MM.1S (cell line): ENCODE results near the gene GPR107.

Source experiments
- DNase-seq: peaks from one replicate; pipeline ENCODE4 v3.0.0-alpha.2; 2015
- H2AFZ ChIP-seq: fragments of 300-600 bp; sonication (generic); 2 replicates; pipeline ENCODE4 v1.6.0; 2016; ENCODE audit warnings: antibody characterized with exemption, low read length
- H3F3A ChIP-seq: fragments of 300-600 bp; sonication (generic); 2 replicates; pipeline ENCODE4 v1.6.1; 2016; ENCODE audit warnings: mild to moderate bottlenecking, antibody characterized with exemption, low read length, moderate library complexity, mixed read lengths; ENCODE audit not compliant: insufficient read depth
- H3K27ac ChIP-seq: fragments of 300-600 bp; sonication (generic); 2 replicates; pipeline ENCODE4 v1.5.1; 2016; ENCODE audit warnings: mild to moderate bottlenecking, low read length
- H3K27me3 ChIP-seq: fragments of 300-600 bp; sonication (generic); replicated peaks from 2 replicates; pipeline ENCODE4 v1.6.0; 2016; ENCODE audit warnings: low read length; ENCODE audit not compliant: insufficient read depth
- H3K36me3 ChIP-seq: fragments of 300-600 bp; sonication (generic); replicated peaks from 2 replicates; pipeline ENCODE4 v1.6.1; 2016; ENCODE audit warnings: mild to moderate bottlenecking, low read length, mixed read lengths; ENCODE audit not compliant: insufficient read depth
- H3K4me1 ChIP-seq: fragments of 300-600 bp; sonication (generic); 2 replicates; pipeline ENCODE4 v1.6.1; 2016; ENCODE audit warnings: low read length, mixed read lengths
- H3K4me2 ChIP-seq: fragments of 300-600 bp; sonication (generic); 2 replicates; pipeline ENCODE4 v1.6.0; 2016; ENCODE audit warnings: low read depth, low read length
- H3K4me3 ChIP-seq: fragments of 300-600 bp; sonication (generic); 2 replicates; pipeline ENCODE4 v1.5.1; 2016; ENCODE audit warnings: low read length, mixed read lengths
- H3K79me2 ChIP-seq: fragments of 300-600 bp; sonication (generic); 2 replicates; pipeline ENCODE4 v1.6.1; 2016; ENCODE audit warnings: mixed run types, low read length, mixed read lengths
- H3K9ac ChIP-seq: fragments of 300-600 bp; sonication (generic); 2 replicates; pipeline ENCODE4 v1.6.1; 2016; ENCODE audit warnings: low read length, mixed read lengths
- H3K9me2 ChIP-seq: fragments of 300-600 bp; sonication (generic); replicated peaks from 2 replicates; pipeline ENCODE4 v1.6.1; 2016; ENCODE audit warnings: mild to moderate bottlenecking, low read length, mixed read lengths; ENCODE audit not compliant: insufficient read depth
- H3K9me3 ChIP-seq: fragments of 300-600 bp; sonication (generic); replicated peaks from 2 replicates; pipeline ENCODE4 v1.6.1; 2016; ENCODE audit warnings: mild to moderate bottlenecking, low read length, mixed read lengths; ENCODE audit not compliant: insufficient read depth
- H4K20me1 ChIP-seq: fragments of 300-600 bp; sonication (generic); 2 replicates; pipeline ENCODE4 v1.6.1; 2016; ENCODE audit warnings: mild to moderate bottlenecking, low read length, moderate library complexity, mixed read lengths; ENCODE audit not compliant: insufficient read depth
- CTCF ChIP-seq: fragments of 300-600 bp; sonication (generic); IDR thresholded peaks from 2 replicates; pipeline ENCODE4 v1.5.1; 2016; ENCODE audit warnings: antibody characterized with exemption, low read length, mixed read lengths
- EZH2 ChIP-seq: fragments of 300-600 bp; sonication (generic); optimal IDR thresholded peaks from 2 replicates; pipeline ENCODE3; 2017; ENCODE audit warnings: low read depth, mild to moderate bottlenecking, antibody characterized with exemption, low read length, mixed read lengths
- EZH2phosphoT487 ChIP-seq: fragments of 300-600 bp; sonication (generic); IDR thresholded peaks from 2 replicates; pipeline ENCODE4 v1.6.1; 2018; ENCODE audit warnings: antibody characterized with exemption, low read length

GPR107 gene

GRCh38 chr9:130050462-130050861 lies 3.2 kb upstream of the GPR107 start:
- no peak overlapping the region for H2AFZ ChIP-seq
- no peak for DNase-seq
- H3K4me3 ChIP-seq = no peak overlapping the region
- peaks cover 25% of the 10 kb centered on the region for H3K79me2 ChIP-seq
- TF ChIP-seq CTCF (no peak), EZH2phosphoT487 (no peak), EZH2 (no peak)
- no peak overlapping the region for H3K9ac ChIP-seq
- H3K36me3 ChIP-seq = no peaks in the 10 kb centered on the region
- no peak overlapping the region for H3K27ac ChIP-seq
- H3K4me2 ChIP-seq = no peak overlapping the region
- H3K9me3 ChIP-seq = no peaks in the 10 kb centered on the region
- H3K9me2 ChIP-seq = no peaks in the 10 kb centered on the region
- H3K4me1 ChIP-seq = peaks cover 9% of the 10 kb centered on the region; the same call in 1 of the 2 replicates
- peaks cover 4% of the 10 kb centered on the region; the same call in 1 of the 2 replicates for H3F3A ChIP-seq
- H3K27me3 ChIP-seq = no peaks in the 10 kb centered on the region
- no peaks in the 10 kb centered on the region for H4K20me1 ChIP-seq

GRCh38 chr9:130051855-130052254 lies 1.9 kb upstream of the GPR107 start:
- no peak for DNase-seq
- no peaks in the 10 kb centered on the region for H3K9me2 ChIP-seq
- no peaks in the 10 kb centered on the region for H4K20me1 ChIP-seq
- H3K9me3 ChIP-seq = no peaks in the 10 kb centered on the region
- TF ChIP-seq CTCF = no peak
- TF ChIP-seq EZH2phosphoT487 = no peak
- no peak for TF ChIP-seq EZH2
- H3F3A ChIP-seq = 0 out of 2 replicates have a peak, but pooled peaks cover 4% of the 10 kb centered on the region
- no peak overlapping the region for H3K4me2 ChIP-seq
- peaks cover 33% of the 10 kb centered on the region for H3K79me2 ChIP-seq
- peaks cover 9% of the 10 kb centered on the region; the same call in 1 of the 2 replicates for H3K4me1 ChIP-seq
- no peak overlapping the region for H2AFZ ChIP-seq
- no peaks in the 10 kb centered on the region for H3K27me3 ChIP-seq
- H3K9ac ChIP-seq = no peak overlapping the region
- H3K4me3 ChIP-seq = no peak overlapping the region
- no peak overlapping the region; the same call in 1 of the 2 replicates for H3K27ac ChIP-seq
- no peaks in the 10 kb centered on the region for H3K36me3 ChIP-seq

- no peak for TF ChIP-seq EZH2
- TF ChIP-seq CTCF = no peak
- no peak for TF ChIP-seq EZH2phosphoT487
- Histone ChIP-seq H3K4me1 (peaks cover 9% of the 10 kb centered on the region; the same call in 1 of the 2 replicates), H3K36me3 (no peaks in the 10 kb centered on the region), H3K9me3 (no peaks in the 10 kb centered on the region), H3K4me3 (peak overlapping the region; percentile 90), H3K9me2 (no peaks in the 10 kb centered on the region), H3K27me3 (no peaks in the 10 kb centered on the region), H3K79me2 (peaks cover 43% of the 10 kb centered on the region), H3K27ac (peak overlapping the region; percentile 55; the same call in 1 of the 2 replicates), H4K20me1 (no peaks in the 10 kb centered on the region), H3K4me2 (peak overlapping the region; percentile 93), H2AFZ (peak overlapping the region; percentile 87), H3F3A (0 out of 2 replicates have a peak, but pooled peaks cover 4% of the 10 kb centered on the region), H3K9ac (peak overlapping the region; percentile 88)
- no peak for DNase-seq
These were observed 600 bp upstream of the GPR107 start for GRCh38 chr9:130053109-130053503.
